T-helper 1 cell treated with Interleukin-12 subunit alpha and Interleukin-12 subunit beta and Interleukin-4 antibody, amounts not matched to agents 30 μg/mL and 1 μg/mL, for 36 hours (primary cell): ENCODE data around the gene ETS1.

Experiments used
- H3K27ac Mint-ChIP-seq: one replicate; pipeline ENCODE4 v1.8.0; 2021; ENCODE audit warnings: mild to moderate bottlenecking, mixed read lengths
- H3K27me3 Mint-ChIP-seq: one replicate; pipeline ENCODE4 v1.8.0; 2021; ENCODE audit warnings: low read depth, mixed read lengths
- H3K36me3 Mint-ChIP-seq: one replicate; pipeline ENCODE4 v1.8.0; 2021; ENCODE audit warnings: low read depth, mixed read lengths
- H3K4me1 Mint-ChIP-seq: one replicate; pipeline ENCODE4 v1.8.0; 2021; ENCODE audit warnings: low read depth, mixed read lengths
- H3K4me3 Mint-ChIP-seq: one replicate; pipeline ENCODE4 v1.8.0; 2021; ENCODE audit warnings: mild to moderate bottlenecking, moderate library complexity, mixed read lengths
- H3K9me3 Mint-ChIP-seq: one replicate; pipeline ENCODE4 v1.8.0; 2021; ENCODE audit warnings: mixed read lengths

The ETS1 gene

GRCh38 chr11:128624269-128625175 lies 37.2 kb upstream of the ETS1 start:
- Mint-ChIP-seq H3K4me1 (peaks cover 82% of the 10 kb centered on the region), H3K36me3 (peaks cover 1% of the 10 kb centered on the region), H3K4me3 (peak overlapping the region; percentile 70), H3K27me3 (no peaks in the 10 kb centered on the region), H3K9me3 (no peaks in the 10 kb centered on the region), H3K27ac (peak overlapping the region; percentile 94)

DNA sequence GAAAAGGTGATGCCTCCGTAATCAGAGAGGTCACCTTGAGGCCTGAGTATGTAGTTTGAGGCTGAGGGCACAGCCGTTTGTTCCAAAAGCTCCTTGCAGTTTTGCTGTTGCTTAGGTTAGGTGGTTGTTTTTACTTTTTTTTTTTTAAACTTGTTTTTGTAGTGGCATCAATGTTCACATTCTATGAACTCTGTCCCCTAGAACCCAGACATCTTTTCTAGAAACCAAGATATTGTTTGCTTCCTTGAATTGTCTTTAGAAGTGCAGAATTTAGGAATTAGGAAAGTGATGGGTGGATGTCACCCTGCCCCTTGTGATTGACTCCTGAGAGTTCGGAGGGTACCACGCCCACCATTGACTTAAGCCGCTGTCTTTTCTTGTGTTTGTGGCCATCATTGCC lies 35.7 kb upstream of the ETS1 start:
- H3K27me3 Mint-ChIP-seq: no peaks in the 10 kb centered on the region

GRCh38 chr11:128621601-128622501 lies 34.5 kb upstream of the ETS1 start:
- H3K36me3 Mint-ChIP-seq: peaks cover 1% of the 10 kb centered on the region
- H3K9me3 Mint-ChIP-seq: no peaks in the 10 kb centered on the region
- peaks cover 70% of the 10 kb centered on the region for H3K4me1 Mint-ChIP-seq
- H3K27me3 Mint-ChIP-seq: no peaks in the 10 kb centered on the region
- H3K4me3 Mint-ChIP-seq: no peak overlapping the region
- peak overlapping the region; percentile 58 for H3K27ac Mint-ChIP-seq

More for the DNA sequence above, 35.7 kb upstream of the ETS1 start:
- H3K4me1 Mint-ChIP-seq: peaks cover 79% of the 10 kb centered on the region
- H3K9me3 Mint-ChIP-seq: no peaks in the 10 kb centered on the region
- H3K36me3 Mint-ChIP-seq: peaks cover 1% of the 10 kb centered on the region
- H3K4me3 Mint-ChIP-seq: no peak overlapping the region
- H3K27ac Mint-ChIP-seq: peak overlapping the region; percentile 49

- Mint-ChIP-seq H3K9me3 (no peaks in the 10 kb centered on the region), H3K36me3 (peaks cover 1% of the 10 kb centered on the region), H3K4me1 (peaks cover 57% of the 10 kb centered on the region), H3K27ac (peak overlapping the region; percentile 62), H3K4me3 (no peak overlapping the region), H3K27me3 (no peaks in the 10 kb centered on the region)
These were observed 33.1 kb upstream of the ETS1 start for GRCh38 chr11:128620309-128621100.

DNA sequence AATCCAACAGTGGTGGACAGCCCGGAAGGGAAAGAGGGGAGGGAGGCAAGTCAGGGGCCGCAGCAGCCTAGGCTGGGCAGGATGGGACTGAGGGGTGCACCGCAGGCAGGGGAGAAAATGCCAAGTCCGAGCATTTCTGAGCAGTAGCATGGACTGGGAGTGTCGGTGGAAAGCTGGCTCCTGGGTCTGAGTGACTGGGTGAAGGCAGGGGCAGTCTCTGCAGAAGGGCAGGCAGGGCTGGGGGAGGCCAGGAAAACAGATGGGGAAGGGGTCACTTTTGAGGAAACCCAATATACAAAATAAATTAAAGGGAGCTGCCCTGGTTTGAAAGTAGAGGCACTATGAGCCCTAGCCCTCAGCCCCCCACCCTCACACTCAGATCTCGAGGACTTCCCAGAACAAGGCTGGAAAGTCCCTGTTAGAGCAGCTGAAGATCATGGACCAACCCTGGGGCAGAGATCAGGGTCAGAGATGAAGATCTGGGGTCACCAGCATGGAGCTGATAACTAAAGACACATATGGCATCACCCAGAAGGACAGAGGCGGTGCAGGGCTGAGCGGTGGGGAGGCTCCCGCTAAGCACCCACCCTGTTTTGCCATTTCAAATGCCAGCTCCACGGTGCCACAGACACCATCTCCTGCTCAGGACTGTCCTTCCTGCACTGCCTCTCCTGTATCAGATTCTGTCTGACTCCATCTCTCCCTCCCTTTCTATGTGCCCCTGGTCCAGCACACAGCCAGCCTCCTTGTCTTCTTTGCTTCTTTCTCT lies 32.4 kb upstream of the ETS1 start:
- Mint-ChIP-seq H3K4me1 (peaks cover 49% of the 10 kb centered on the region), H3K27me3 (no peaks in the 10 kb centered on the region), H3K27ac (peak overlapping the region; percentile 27), H3K4me3 (no peak overlapping the region), H3K9me3 (no peaks in the 10 kb centered on the region), H3K36me3 (peaks cover 1% of the 10 kb centered on the region)

DNA sequence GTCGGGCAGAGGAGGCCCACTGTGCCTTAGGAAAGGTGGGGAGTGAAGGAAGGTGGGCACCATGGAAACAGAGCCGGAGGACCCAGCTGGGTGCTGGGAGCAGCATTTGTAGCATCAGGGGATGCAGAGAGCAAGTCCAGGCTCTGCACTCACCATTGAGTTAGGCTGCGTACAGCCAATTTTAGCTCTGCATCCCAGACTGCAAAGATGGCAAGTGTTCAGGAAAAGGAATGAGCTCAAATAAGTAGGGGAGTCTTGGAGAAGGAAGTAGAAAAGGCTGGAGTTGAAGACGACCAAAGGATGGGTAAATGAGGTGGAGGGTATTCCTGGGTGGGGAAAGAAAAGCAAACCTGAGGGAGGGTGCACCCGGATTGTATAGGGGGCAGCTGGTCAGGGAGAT lies 31.6 kb upstream of the ETS1 start:
- Mint-ChIP-seq H3K4me3 (no peak overlapping the region), H3K36me3 (peaks cover 1% of the 10 kb centered on the region), H3K4me1 (peaks cover 43% of the 10 kb centered on the region), H3K9me3 (no peaks in the 10 kb centered on the region), H3K27me3 (no peaks in the 10 kb centered on the region), H3K27ac (peak overlapping the region; percentile 68)

GRCh38 chr11:128618603-128619002 lies 31.2 kb upstream of the ETS1 start:
- Mint-ChIP-seq H3K9me3 (no peaks in the 10 kb centered on the region), H3K27me3 (no peaks in the 10 kb centered on the region), H3K4me3 (no peak overlapping the region), H3K27ac (peak overlapping the region; percentile 68), H3K4me1 (peaks cover 41% of the 10 kb centered on the region), H3K36me3 (peaks cover 1% of the 10 kb centered on the region)

GRCh38 chr11:128616161-128616560 lies 28.8 kb upstream of the ETS1 start:
- Mint-ChIP-seq H3K27me3 (no peaks in the 10 kb centered on the region), H3K9me3 (no peaks in the 10 kb centered on the region), H3K4me1 (peaks cover 35% of the 10 kb centered on the region), H3K36me3 (peaks cover 1% of the 10 kb centered on the region), H3K27ac (no peak overlapping the region), H3K4me3 (no peak overlapping the region)

GRCh38 chr11:128615612-128616011 lies 28.3 kb upstream of the ETS1 start:
- no peaks in the 10 kb centered on the region for H3K9me3 Mint-ChIP-seq
- peaks cover 37% of the 10 kb centered on the region for H3K4me1 Mint-ChIP-seq
- H3K4me3 Mint-ChIP-seq: no peak overlapping the region
- H3K36me3 Mint-ChIP-seq: peaks cover 1% of the 10 kb centered on the region
- H3K27ac Mint-ChIP-seq: no peak overlapping the region
- H3K27me3 Mint-ChIP-seq: no peaks in the 10 kb centered on the region

GRCh38 chr11:128615076-128615475 lies 27.7 kb upstream of the ETS1 start:
- H3K9me3 Mint-ChIP-seq: no peaks in the 10 kb centered on the region
- H3K36me3 Mint-ChIP-seq: no peaks in the 10 kb centered on the region
- H3K27ac Mint-ChIP-seq: no peak overlapping the region
- H3K27me3 Mint-ChIP-seq: no peaks in the 10 kb centered on the region
- H3K4me3 Mint-ChIP-seq: no peak overlapping the region
- H3K4me1 Mint-ChIP-seq: peaks cover 35% of the 10 kb centered on the region

DNA sequence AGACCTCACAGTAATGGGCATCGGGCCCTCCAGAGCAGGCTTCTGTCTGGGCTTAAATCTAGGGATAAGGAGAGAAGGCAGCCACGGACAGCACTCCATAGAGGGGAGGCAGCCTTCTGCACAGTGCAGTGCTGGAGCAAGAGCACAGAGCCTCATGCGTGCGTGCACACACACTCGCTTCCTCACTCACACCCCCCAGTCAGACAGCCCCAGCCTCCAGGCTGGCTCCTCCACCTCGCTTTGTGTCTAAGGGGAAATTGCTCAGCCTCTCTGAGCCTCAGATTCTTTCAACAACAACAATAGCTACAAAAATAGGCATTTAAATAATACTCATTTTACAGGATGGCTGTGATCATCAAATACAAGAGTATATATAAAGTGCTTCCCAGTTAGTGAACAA lies 26.7 kb upstream of the ETS1 start:
- H3K4me3 Mint-ChIP-seq: no peak overlapping the region
- peaks cover 33% of the 10 kb centered on the region for H3K4me1 Mint-ChIP-seq
- no peaks in the 10 kb centered on the region for H3K9me3 Mint-ChIP-seq
- H3K36me3 Mint-ChIP-seq: peaks cover 2% of the 10 kb centered on the region
- H3K27ac Mint-ChIP-seq: no peak overlapping the region
- H3K27me3 Mint-ChIP-seq: no peaks in the 10 kb centered on the region

DNA sequence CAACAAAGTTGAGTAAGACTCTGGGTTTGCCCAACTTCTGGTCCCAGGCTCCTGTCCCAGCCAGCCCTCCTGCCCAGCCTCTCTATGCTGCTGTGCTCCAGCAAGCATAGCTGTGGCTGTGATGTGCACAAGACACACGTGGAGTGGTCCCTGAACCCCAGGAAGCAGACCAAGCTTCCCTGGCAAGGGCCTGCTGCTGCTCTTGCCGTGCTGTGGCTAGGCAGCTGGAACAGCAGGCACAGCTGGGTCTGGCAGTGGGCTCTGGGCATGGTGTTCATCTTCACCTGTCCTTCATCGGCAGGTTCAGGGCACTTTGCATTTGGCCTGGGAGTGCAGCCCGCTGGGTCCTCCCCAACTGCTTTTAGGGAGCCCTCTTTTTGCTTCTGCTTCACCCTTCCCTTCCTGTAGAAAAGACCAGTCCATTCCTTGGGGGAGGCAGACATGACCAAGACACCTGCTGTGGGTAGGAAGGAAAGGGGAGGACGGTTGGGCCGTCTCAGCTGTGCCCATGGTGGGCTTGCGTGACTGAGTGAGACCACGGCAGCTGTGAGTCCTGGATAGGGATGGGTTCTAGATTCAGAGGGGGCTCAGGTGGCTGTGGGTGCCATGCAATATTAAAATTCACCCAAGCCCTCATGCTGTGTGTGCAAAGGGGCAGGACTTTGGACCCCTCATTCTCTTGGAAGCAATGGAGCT lies 26.1 kb upstream of the ETS1 start:
- Mint-ChIP-seq H3K4me3 (no peak overlapping the region), H3K9me3 (no peaks in the 10 kb centered on the region), H3K4me1 (peaks cover 32% of the 10 kb centered on the region), H3K36me3 (peaks cover 2% of the 10 kb centered on the region), H3K27me3 (no peaks in the 10 kb centered on the region), H3K27ac (no peak overlapping the region)
